ENCODE results near the gene ACTL6A.

ACTL6A gene

DNA sequence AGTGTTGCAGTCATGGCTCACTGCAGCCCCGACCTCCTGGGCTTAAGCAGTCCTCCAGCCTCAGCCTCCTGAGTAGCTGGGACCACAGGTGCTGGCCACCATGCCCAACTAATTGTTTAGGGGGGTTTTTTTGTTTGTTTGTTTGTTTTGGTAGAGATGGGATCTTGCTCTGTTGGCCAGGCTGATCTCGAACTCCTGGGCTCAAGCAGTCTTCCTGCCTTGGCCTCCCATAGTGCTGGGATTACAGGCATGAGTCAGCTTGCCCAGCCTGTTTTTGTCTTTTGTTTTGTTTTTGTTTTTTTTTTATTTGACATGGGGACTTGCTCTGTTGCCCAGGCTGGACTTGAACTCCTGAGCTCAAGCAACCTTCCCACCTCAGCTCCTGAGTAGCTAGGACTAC, 59.3 kb downstream of the ACTL6A start:
- in situ Hi-C loops (cut with MboI; ENCODE audit: low pct_unique_long_range_greater_than_20kb, low sequenced_read_pairs, unreplicated experiment) = no loop called here

GRCh38 chr3:179624451-179624850, 61.7 kb downstream of the ACTL6A start:
- DNase-seq (ENCODE audit: low spot score) = no peak
- in situ Hi-C loops (cut with MboI; ENCODE audit: low pct_unique_long_range_greater_than_20kb, low sequenced_read_pairs, unreplicated experiment) = no loop called here
- TF ChIP-seq CTCF (IDR thresholded peaks at IDR 0.05; ENCODE audit: extremely low read depth, insufficient read depth, missing control alignments) = no peak

More for the DNA sequence above, 59.3 kb downstream of the ACTL6A start:
- no peak for TF ChIP-seq CTCF (IDR thresholded peaks at IDR 0.05; ENCODE audit: extremely low read depth, insufficient read depth, missing control alignments)
- DNase-seq (ENCODE audit: low spot score) = no peak

GRCh38 chr3:179630753-179631451, 68.2 kb downstream of the ACTL6A start:
- DNase-seq (ENCODE audit: low spot score) = no peak
- TF ChIP-seq CTCF (IDR thresholded peaks at IDR 0.05; ENCODE audit: extremely low read depth, insufficient read depth, missing control alignments) = no peak
- in situ Hi-C loops (cut with MboI; ENCODE audit: low pct_unique_long_range_greater_than_20kb, low sequenced_read_pairs, unreplicated experiment) = no loop called here
